GM21381 (cell line): ENCODE data around the gene PLA2G3.
"Not testable (repeated sequence)": the region's sequence is repeated elsewhere in the genome, so short reads cannot be mapped to it uniquely, and the experiment has no call there.

Experiments
- ATAC-seq: cut with Tn5 transposase; IDR thresholded peaks from one replicate; pipeline ENCODE4 v1.9.1; 2021; ENCODE audit warnings: mild to moderate bottlenecking, moderate library complexity; ENCODE audit not compliant: unreplicated experiment

The PLA2G3 gene, protein sequence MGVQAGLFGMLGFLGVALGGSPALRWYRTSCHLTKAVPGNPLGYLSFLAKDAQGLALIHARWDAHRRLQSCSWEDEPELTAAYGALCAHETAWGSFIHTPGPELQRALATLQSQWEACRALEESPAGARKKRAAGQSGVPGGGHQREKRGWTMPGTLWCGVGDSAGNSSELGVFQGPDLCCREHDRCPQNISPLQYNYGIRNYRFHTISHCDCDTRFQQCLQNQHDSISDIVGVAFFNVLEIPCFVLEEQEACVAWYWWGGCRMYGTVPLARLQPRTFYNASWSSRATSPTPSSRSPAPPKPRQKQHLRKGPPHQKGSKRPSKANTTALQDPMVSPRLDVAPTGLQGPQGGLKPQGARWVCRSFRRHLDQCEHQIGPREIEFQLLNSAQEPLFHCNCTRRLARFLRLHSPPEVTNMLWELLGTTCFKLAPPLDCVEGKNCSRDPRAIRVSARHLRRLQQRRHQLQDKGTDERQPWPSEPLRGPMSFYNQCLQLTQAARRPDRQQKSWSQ

DNA sequence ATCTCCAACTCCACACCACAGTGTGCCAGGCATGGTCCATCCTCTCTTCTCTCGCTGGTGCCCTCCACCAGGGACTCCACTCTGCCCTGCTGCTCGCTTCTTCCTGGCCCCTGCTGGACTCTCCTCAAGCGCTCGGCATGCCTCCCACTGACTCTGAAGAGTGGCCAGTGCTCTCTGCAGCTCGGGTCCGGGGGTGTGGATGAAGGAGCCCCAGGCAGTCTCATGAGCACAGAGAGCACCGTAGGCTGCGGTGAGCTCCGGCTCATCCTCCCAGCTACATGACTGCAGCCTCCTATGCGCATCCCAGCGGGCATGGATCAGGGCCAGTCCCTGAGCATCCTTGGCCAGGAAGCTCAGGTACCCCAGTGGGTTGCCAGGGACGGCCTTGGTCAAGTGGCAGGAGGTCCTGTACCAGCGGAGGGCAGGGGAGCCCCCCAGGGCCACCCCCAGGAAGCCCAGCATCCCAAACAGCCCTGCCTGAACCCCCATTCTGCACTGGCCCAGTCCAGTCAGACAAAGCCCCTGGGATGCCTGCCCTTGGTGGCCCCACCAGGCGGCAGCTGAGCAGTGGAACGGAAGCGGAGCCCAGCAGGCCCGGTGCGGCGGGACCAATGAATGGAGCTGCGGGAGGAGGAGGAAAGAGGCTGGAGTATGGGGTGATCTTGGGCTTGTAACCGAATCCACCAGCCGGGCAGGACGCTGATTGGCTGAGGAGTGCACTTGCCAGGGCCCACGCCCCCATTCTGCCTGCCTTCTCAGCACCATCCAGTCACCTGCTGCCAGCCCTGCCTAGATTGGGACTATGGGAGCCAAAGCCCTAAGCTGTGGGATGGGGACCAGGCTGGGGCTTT lies at the start of gene PLA2G3:
Gene PLA2G3, minus strand, starts transcription at position 643 of the 851 bp plus-strand sequence. Its CDS starts 154 bp downstream, at position 489.
- ATAC-seq, result no peak

DNA sequence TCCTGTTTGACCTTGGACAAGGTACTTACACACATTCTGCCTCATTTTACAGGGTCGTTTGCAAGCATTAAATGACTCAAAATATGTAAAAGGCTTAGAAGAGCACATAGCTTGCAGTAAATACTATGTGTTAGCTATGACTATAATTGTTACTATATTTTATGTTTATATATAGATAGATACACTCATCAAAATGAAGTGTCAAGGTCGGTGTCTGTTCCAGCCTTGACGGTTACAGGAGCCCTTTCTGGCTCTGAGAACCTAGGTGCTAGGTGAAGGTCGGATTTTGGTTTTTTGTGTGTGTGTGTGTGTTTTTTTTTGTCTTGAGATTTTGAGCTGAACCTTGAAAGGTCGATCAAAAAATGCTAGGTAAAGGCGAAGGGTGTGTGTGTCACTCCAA lies 47.3 kb upstream of the PLA2G3 start:
- ATAC-seq, result no peak

GRCh38 chr22:31185056-31185455 lies 44.7 kb upstream of the PLA2G3 start:
- no peak for ATAC-seq

DNA sequence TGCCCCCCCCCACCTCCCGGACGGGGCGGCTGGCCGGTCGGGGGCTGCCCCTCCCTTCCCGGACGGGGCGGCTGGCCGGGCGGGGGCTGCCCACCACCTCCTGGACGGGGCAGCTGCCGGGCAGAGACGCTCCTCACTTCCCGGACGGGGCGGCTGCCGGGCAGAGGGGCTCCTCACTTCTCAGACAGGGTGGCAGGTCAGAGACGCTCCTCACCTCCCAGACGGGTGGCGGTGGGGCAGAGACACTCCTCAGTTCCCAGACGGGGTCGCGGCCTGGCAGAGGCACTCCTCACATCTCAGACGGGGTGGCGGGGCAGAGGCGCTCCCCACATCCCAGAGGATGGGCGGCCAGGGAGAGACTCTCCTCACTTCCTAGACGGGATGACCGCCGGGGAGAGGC lies 43.7 kb upstream of the PLA2G3 start:
- ATAC-seq, result no peak

DNA sequence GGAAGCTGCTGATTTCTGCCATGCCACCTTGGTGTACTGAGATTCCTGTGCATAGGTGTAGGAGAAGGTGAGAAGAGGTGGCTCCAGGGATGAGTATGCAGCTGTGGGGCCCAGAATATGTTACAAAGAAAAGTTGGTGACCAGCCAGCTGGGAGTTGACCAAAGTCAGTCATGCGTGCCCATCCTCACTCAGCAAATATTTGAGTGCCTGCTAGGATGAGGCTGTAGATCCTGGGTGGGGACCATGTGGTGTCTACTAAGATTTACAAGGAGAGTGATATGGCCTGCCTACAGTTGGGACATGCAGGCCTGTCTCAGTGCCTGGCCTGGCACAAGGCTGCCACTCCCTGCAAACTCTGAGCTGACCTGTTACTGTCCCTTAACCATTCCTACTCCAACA lies 39.0 kb upstream of the PLA2G3 start:
- ATAC-seq, result no peak

GRCh38 chr22:31178859-31179258 lies 38.6 kb upstream of the PLA2G3 start:
- no peak for ATAC-seq

DNA sequence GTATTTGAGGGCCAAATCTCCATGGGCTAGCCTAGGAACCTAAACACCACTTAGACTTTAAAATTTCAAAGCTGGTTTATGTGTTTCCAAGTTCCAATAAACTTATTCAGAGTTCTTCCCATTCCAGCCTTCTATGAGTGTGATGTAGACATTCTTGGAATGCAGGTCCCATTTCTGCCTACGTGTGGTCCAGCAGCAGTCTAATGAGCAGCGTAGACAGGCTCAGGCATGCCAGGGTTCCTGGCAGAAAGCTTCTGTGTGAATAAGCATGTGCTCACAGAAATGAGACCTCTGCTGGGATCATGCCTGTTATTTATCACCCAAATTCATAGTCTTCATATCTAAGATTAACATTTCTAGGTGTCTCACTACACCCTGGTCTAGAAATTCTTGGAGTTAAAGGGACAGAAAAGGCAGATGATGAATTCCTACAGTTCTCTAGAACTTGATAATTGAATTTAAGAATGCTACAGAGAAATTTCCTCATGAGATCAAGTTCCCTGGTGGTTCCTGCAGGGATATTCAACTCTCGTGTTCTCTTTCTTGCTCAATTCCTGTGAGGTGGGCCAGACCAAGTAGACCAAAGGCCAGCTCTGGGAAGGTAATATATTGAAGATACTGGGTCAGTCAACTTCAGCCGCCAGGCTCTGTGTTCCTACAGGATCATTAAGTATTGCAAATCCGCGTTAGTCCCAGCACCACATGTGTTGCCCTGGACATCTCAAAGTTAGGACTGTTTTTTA lies 37.3 kb upstream of the PLA2G3 start:
- ATAC-seq, result no peak

DNA sequence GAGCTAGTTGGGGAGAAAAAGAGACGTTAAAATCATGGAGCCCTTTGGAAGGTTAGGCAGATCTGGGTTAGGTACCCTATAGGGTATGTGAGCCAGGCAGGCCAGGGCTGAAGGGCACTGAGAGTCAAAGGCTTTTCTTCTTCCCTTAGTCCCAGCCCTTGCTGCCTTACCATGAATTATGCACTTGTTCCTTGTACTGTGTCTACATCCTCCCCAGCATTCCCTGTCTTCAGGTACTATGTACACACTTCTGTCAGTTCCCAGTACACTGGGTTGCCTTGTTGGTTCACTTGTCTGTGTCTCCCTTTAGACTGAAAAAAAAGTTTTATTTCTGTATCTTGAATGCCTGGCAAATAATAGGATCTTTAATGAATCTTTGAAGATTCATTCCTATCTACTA lies 36.6 kb upstream of the PLA2G3 start:
- ATAC-seq, result no peak

DNA sequence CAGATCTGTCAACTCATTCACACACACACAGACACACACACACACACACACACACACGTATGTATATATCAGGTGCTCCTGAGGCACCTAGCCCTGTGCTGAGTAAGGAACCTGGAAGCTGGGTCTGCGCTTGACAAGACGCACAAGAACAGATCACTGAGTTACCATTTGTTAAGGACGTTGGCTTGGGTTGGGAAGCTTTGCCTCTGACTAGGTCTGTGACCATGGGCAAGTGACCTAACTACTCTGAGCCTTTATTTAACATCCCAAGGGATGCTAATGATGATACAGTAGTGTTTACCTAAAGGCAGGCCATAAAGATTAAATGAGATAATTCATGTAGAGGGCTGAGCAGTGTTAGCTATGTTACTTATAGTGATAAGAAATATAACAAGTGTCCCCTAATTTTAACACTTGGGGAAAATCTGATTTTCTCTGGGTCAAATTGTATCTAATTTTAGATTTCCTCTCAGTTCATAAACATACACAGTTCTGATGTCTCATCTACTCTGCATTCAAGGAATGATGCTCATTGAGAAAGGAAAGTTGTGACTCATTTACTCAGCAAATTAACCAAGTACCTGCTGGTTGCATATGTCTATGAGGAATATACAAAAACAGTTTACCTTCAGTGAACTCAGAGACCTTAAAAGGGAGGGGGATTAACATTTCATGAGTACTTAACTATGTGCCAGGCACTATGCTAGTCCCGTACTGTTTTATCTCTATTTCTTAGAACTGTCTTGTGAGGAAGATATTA lies 33.3 kb upstream of the PLA2G3 start:
- ATAC-seq, result no peak

DNA sequence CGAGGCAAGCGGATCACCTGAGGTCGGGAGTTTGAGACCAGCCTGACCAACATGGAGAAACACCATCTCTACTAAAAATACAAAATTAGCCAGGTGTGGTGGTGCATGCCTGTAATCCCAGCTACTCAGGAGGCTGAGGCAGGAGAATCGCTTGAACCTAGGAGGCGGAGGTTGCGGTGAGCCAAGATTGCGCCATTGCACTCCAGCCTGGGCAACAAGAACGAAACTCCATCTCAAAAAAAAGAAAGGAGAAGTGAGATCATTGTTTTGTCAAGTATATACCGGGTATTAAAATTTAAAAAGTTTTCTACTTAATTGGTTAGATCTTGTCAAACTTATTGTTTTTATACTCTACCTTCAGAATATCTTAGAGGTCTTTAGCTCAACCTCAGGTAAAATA lies 31.4 kb upstream of the PLA2G3 start:
- not testable (repeated sequence) for ATAC-seq

DNA sequence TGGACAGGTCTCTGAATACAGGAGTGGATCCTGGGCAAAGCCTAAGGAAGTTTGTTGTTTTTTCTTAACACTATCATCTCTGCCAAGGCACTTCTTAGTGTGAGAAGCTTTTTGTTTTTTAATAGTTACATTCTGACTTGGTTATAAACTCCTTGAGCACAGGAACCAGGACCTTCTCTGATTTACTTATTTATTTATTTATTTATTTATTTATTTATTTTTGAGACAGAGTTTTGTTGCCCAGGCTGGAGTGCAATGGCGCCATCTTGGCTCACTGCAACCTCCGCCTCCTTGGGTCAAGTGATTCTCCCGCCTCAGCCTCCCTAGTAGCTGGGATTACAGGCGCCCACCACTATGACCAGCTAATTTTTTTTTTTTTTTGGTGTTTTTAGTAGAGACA lies 30.7 kb upstream of the PLA2G3 start:
- no peak for ATAC-seq

DNA sequence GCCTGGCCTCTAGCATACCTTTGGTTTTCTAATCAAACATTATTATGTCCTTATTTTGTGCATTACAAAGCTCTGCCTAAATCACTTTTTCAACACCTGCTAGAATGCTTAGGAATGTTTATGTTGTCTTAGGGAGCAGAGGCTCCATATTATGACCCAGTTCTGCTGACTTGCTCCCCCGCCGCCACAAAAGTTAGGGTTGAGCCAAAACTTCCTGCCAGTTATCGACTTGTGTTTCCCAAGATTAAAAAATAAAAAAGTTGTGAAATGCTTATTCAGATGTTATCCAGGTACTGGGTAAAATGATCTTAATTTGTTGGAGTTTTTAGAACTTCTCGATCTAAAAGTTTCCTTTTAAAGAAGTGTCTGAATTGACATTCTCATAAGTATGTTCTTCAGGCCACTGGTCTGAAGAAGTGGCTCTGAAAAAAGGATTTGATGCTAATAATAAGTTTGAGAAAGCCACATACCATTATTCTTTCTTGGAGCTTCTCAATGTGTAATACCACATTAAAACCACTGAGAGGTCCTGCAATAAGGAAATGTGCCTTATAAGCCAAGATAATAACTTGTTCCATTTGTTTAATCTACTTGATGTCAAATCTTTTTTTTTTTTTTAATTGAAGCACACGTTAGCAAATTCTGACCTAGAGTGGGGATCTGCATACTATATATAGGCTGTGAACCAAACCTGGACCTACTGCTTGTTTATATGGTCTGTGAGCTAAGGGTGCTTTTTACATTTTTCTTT lies 21.9 kb upstream of the PLA2G3 start:
- ATAC-seq, result no peak

DNA sequence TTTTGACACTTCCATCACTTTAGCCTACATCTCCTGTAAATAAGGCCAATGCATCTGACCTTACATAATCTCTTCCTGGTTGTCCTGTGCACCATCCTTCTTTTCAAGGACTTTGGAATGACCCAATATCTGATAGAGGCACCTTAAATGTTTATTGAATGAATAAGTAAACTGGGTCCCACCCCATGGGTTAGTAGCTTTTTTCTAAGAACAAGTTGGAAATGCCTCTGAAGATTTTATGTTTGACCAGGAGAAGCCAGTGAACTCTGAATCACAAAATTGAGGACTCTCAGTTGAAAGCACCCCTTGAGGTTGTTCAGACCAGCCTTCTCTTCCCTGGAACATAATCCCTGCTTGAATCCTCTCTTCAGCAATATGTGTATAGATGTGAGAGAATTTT lies 21.1 kb upstream of the PLA2G3 start:
- no peak for ATAC-seq

DNA sequence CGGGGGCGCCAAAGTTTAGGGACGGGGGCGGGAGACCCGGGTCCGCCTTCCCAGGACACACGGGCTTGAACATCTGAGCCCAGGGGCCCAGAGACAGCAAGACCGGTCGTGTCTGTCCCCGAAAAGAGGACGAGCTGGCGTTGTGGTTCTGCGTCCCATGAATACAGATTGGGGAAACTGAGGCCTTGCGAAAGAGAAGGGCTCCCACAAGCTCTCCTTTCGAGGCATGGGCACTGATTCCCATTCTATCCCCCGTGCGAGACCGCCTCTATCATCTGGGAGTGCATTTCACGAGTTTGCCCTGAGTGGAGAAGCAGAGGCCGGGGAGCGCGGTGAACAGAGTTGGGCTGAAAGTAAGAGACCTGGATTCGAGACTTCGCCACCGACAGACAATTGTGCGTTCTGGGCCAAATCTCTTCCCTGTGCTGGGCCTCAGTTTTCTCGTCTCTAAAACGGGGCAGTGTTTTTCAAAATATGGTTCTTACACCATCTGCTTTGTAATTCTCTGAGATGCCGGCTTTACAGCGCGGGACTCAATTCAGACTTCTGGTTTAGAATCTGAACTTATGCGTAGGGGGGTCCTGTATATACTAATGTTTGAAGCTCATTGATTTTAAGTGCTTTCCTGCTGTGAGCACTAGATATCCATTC lies 20.1 kb upstream of the PLA2G3 start:
- ATAC-seq, result peak; percentile 26

- ATAC-seq, result no peak
Observed at GRCh38 chr22:31155422-31155821, 15.1 kb upstream of the PLA2G3 start.

- ATAC-seq, result no peak
Observed at GRCh38 chr22:31154975-31155374, 14.7 kb upstream of the PLA2G3 start.

GRCh38 chr22:31153357-31153756 lies 13.0 kb upstream of the PLA2G3 start:
- no peak for ATAC-seq

DNA sequence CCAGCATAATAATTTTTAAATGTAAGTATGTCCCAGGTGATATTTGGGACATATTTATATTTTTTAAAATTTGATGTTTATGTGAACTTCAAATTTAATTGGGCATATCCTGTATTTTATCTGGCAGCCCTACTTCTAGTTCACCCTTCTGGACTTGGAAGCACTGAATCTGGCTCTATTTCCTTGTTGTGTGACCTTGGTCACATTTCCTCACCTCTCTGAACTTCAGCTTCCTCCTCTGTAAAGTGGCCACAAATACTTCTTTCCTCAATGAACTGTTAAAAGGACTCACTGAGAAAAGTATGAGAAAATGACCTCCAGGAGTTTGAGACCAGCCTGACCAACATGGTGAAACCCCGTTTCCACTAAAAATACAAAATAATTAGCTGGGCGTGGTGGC lies 11.6 kb upstream of the PLA2G3 start:
- ATAC-seq, result no peak

DNA sequence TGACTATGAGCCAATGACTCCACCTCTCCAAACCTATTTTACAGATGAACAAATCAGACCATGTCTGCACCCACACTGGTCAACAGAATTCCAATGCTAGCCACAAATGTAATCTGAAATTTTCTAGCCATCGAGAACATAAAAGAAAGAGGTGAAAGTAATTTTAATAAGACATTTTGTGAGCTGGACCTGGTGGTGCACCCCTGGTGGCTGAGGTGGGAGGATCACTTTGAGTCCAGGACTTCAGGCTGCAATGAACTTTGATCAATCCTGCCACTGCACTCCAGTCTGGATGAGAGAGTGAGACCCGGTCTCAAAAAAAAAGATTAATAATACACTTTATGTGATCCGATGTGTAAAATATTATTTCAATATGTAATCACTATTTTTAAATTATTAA lies 10.3 kb upstream of the PLA2G3 start:
- no peak for ATAC-seq
